Measurements from ENCODE around the gene PLEK2.

GRCh38 chr14:67370830-67371229 lies 41.1 kb downstream of the PLEK2 start:
- no peak for TF ChIP-seq CTCF (IDR thresholded peaks at IDR 0.05)
- TF ChIP-seq EP300 (IDR thresholded peaks at IDR 0.05): no peak
- no peak for TF ChIP-seq POLR2A (IDR thresholded peaks at IDR 0.05)
